Chondrocyte (in vitro differentiated cells): ENCODE measurements around the gene IL1RL1. TPM values are rescaled to one million over a fixed set of nuclear protein-coding genes. Genes with fewer than 3 reads are reported as not detected.

Experiments
- DNase-seq: peaks from one replicate; pipeline ENCODE4 v3.0.0; 2021; ENCODE audit warnings: mixed read lengths, low spot score
- H3K27ac Mint-ChIP-seq: one replicate; pipeline ENCODE4 v1.8.0; 2021; ENCODE audit warnings: mild to moderate bottlenecking, moderate library complexity, mixed read lengths; ENCODE audit not compliant: unreplicated experiment
- H3K27me3 Mint-ChIP-seq: 2 replicates; pipeline ENCODE4 v1.8.0; 2021; ENCODE audit warnings: low read depth, mixed read lengths
- H3K36me3 Mint-ChIP-seq: 2 replicates; pipeline ENCODE4 v1.8.0; 2021; ENCODE audit warnings: low read depth, mixed read lengths
- H3K4me1 Mint-ChIP-seq: 2 replicates; pipeline ENCODE4 v1.8.0; 2021; ENCODE audit warnings: low read depth, mild to moderate bottlenecking, mixed read lengths
- H3K4me3 Mint-ChIP-seq: one replicate; pipeline ENCODE4 v1.8.0; 2021; ENCODE audit warnings: mild to moderate bottlenecking, moderate library complexity, mixed read lengths; ENCODE audit not compliant: unreplicated experiment
- H3K9me3 Mint-ChIP-seq: 2 replicates; pipeline ENCODE4 v1.8.0; 2021; ENCODE audit warnings: low read depth, mixed read lengths
- total RNA-seq: library from RNA; stranded (reverse); gene quantifications from 3 replicates; pipeline ENCODE4 v1.2.1, GENCODE V29; 2021
- TF ChIP-seq, protein P1 (sequence below): fragments of 200-600 bp; sonication (generic); IDR thresholded peaks from 2 replicates; pipeline ENCODE4 v1.5.0; 2021; ENCODE audit warnings: antibody characterized with exemption, mild to moderate bottlenecking, moderate library complexity

Gene IL1RL1
- total RNA-seq, 1 donor from 2014 or later, result not detected

DNA sequence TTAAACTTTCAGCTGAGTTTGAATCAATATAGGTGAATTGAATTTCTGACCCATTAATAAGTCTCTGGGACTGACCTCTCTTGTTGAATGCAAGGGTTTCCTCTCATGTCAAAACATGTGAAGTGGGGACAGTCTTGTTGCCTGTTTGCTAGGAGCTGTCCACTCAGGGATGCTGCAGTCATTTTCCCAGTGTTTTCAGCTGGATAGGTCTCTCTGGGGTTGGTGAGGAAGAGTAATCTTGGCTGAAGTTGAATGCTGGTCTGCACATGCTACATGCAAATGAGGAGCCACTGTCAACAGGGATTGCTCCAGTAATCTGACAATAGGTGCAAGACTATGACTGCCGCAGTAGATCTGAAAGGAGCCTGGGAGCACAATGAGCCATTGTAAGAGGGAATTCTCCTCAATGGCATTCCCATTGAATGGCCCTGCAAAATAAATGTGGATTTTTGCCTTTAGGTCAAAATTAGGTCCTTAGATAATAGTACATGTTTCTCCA lies 34.1 kb upstream of the IL1RL1 start:
- TF ChIP-seq, protein P1, sequence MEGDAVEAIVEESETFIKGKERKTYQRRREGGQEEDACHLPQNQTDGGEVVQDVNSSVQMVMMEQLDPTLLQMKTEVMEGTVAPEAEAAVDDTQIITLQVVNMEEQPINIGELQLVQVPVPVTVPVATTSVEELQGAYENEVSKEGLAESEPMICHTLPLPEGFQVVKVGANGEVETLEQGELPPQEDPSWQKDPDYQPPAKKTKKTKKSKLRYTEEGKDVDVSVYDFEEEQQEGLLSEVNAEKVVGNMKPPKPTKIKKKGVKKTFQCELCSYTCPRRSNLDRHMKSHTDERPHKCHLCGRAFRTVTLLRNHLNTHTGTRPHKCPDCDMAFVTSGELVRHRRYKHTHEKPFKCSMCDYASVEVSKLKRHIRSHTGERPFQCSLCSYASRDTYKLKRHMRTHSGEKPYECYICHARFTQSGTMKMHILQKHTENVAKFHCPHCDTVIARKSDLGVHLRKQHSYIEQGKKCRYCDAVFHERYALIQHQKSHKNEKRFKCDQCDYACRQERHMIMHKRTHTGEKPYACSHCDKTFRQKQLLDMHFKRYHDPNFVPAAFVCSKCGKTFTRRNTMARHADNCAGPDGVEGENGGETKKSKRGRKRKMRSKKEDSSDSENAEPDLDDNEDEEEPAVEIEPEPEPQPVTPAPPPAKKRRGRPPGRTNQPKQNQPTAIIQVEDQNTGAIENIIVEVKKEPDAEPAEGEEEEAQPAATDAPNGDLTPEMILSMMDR, result no peak
- peaks cover 26% of the 10 kb centered on the region for H3K27me3 Mint-ChIP-seq
- no peak overlapping the region for H3K27ac Mint-ChIP-seq
- no peaks in the 10 kb centered on the region for H3K9me3 Mint-ChIP-seq
- no peaks in the 10 kb centered on the region for H3K36me3 Mint-ChIP-seq
- no peak for DNase-seq
- no peaks in the 10 kb centered on the region for H3K4me1 Mint-ChIP-seq
- no peak overlapping the region for H3K4me3 Mint-ChIP-seq

DNA sequence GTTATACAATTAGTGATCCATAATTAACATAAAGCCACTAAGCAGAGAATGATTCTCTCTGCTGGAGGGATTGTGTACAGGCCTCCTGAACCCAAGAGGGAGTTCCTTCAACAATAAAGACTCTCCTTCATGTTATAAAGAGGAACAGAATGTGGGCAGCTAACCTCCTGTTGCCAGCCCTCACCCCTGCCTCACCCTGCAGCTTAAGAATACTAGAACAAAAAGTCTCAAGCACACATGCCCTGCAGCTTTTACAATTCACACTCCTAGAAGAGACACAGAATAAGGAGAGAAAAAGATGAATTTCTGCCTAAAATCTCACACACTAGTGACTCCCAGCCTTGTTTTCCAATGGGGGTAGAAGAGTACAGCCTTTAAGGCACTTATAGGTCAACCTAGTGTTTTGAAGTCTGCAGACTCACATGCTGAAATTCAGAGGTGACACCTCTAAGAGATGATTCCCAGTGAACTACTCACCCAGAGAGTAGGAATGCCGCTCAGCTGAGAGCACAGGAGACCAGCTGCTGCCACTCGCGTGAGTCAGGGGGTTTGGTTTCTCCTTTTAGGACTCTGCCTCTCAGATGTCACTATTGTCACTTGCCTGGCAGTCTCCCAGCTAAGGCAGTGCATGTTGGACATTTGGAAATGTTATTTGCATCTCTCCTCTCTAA lies 32.5 kb upstream of the IL1RL1 start:
- no peak overlapping the region for H3K4me3 Mint-ChIP-seq
- H3K4me1 Mint-ChIP-seq, result no peaks in the 10 kb centered on the region
- H3K36me3 Mint-ChIP-seq, result no peaks in the 10 kb centered on the region
- H3K27me3 Mint-ChIP-seq, result peaks cover 22% of the 10 kb centered on the region
- H3K27ac Mint-ChIP-seq, result no peak overlapping the region
- H3K9me3 Mint-ChIP-seq, result no peaks in the 10 kb centered on the region
- DNase-seq, result no peak
- TF ChIP-seq, protein P1, result no peak

DNA sequence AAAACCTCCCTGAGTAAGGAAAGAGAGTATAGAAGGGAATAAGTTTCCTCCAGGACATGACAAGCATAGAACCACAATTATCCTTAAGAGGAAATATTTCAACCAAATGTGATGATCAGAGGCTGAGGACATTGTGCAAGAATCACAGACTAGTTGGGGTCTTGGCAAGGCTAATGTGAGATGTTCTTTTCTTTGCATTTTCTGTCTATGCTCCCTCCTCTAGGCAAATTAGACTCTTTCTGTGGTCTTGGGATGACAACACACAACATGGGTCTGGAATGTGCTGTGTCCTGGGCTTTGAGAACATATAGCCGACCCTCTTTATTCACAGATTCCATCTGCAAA lies 32.0 kb upstream of the IL1RL1 start:
- TF ChIP-seq, protein P1, result no peak
- Mint-ChIP-seq H3K9me3 (no peaks in the 10 kb centered on the region), H3K4me1 (no peaks in the 10 kb centered on the region), H3K4me3 (no peak overlapping the region), H3K27ac (no peak overlapping the region), H3K36me3 (no peaks in the 10 kb centered on the region), H3K27me3 (peaks cover 22% of the 10 kb centered on the region)
- DNase-seq, result no peak

DNA sequence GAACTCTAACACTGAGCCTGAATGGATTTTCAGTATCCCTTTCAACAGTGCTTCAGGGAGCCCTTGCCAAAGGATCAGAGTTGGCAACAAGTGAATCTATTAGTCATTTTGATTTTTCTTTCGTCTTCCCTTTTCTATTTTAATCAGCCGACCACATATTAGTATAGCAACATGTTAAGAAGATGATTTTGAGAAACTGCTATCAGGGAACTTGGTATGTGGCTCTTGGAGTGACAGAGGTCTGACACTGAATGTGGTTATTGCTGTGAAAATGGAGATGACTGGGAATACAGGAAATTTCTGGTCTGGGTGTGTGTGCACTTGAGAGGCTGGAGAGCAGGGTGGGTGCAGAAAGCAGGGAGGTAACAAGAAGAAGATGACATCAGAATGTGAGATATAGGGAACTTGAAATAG lies 28.7 kb upstream of the IL1RL1 start:
- no peak overlapping the region for H3K27ac Mint-ChIP-seq
- no peaks in the 10 kb centered on the region for H3K4me1 Mint-ChIP-seq
- H3K36me3 Mint-ChIP-seq, result no peaks in the 10 kb centered on the region
- no peak for DNase-seq
- peaks cover 7% of the 10 kb centered on the region for H3K27me3 Mint-ChIP-seq
- H3K4me3 Mint-ChIP-seq, result no peak overlapping the region
- TF ChIP-seq, protein P1, result no peak
- no peaks in the 10 kb centered on the region for H3K9me3 Mint-ChIP-seq

DNA sequence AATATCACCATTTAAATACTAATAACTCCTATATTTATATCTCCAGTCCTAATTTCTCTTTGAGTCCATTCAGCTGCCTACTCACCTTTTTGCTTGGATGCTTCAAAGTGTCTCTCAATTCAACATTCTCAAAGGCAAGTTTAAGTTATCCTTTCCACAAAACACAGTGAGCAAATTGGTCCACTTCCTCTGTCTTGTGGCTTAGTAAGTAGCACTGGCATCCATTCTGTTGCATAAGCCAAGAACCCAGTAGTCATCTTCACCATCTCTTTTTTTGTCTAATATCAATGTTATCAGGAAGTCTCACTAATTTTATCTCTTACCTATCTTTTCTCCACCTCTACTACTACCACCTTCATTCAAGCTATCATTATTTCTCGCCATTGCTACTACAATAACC lies 27.4 kb upstream of the IL1RL1 start:
- H3K4me3 Mint-ChIP-seq, result no peak overlapping the region
- H3K4me1 Mint-ChIP-seq, result no peaks in the 10 kb centered on the region
- TF ChIP-seq, protein P1, result no peak
- no peaks in the 10 kb centered on the region for H3K36me3 Mint-ChIP-seq
- H3K27me3 Mint-ChIP-seq, result peaks cover 8% of the 10 kb centered on the region
- H3K27ac Mint-ChIP-seq, result no peak overlapping the region
- H3K9me3 Mint-ChIP-seq, result no peaks in the 10 kb centered on the region
- no peak for DNase-seq
